PC-9 (cell line): ENCODE data around the gene GATC. TPM values are rescaled to one million over a fixed set of nuclear protein-coding genes. Genes with fewer than 3 reads are reported as not detected.

ENCODE experiments used
- BruUV-seq: library from RNA; stranded (reverse); fragments of 400-500 nt; replicated peaks from 2 replicates; lab custom pipeline; 2021; lab: Mats Ljungman, UMichigan
- CTCF ChIA-PET: fragments of 300-600 bp; sonication (Branson Sonifier 250); formaldehyde crosslinking; loops from one replicate; lab custom pipeline; 2022; ENCODE audit warnings: antibody characterized with exemption; lab: Charles Lee
- POLR2A ChIA-PET: fragments of 300-600 bp; sonication (Branson Sonifier 250); formaldehyde crosslinking; loops from one replicate; lab custom pipeline; 2022; ENCODE audit warnings: antibody characterized with exemption; ENCODE audit not compliant: unreplicated experiment; lab: Charles Lee
- DNase-seq, 2 experiments: peaks; one replicate each; pipeline versions ENCODE4 v3.0.0 to v3.0.0-alpha.2; 2015 to 2022; ENCODE audit warnings: mixed read lengths in 1 of 2
- H2AFZ ChIP-seq: fragments of 200-600 bp; sonication (generic); 2 replicates; pipeline ENCODE4 v1.8.1; 2017; ENCODE audit warnings: antibody characterized with exemption
- H3F3A ChIP-seq: fragments of 200-600 bp; sonication (generic); 2 replicates; pipeline ENCODE4 v1.8.1; 2017; ENCODE audit warnings: antibody characterized with exemption, mild to moderate bottlenecking, low read depth; ENCODE audit not compliant: insufficient read depth
- H3K27ac ChIP-seq: fragments of 200-600 bp; sonication (generic); 2 replicates; pipeline ENCODE4 v1.6.1; 2016; ENCODE audit warnings: mixed run types
- H3K27me3 ChIP-seq: fragments of 200-600 bp; sonication (generic); 2 replicates; pipeline ENCODE4 v1.6.1; 2016; ENCODE audit warnings: low read depth, mixed run types; ENCODE audit not compliant: insufficient read depth
- H3K36me3 ChIP-seq: fragments of 200-600 bp; sonication (generic); 2 replicates; pipeline ENCODE4 v1.6.1; 2016; ENCODE audit warnings: low read depth, mixed run types
- H3K4me1 ChIP-seq: fragments of 200-600 bp; sonication (generic); replicated peaks from 2 replicates; pipeline ENCODE4 v1.6.1; 2016; ENCODE audit warnings: mixed run types; ENCODE audit not compliant: insufficient read depth
- H3K4me2 ChIP-seq: fragments of 200-600 bp; sonication (generic); 2 replicates; pipeline ENCODE4 v1.6.1; 2017; ENCODE audit warnings: mixed run types
- H3K4me3 ChIP-seq: fragments of 200-600 bp; sonication (generic); 2 replicates; pipeline ENCODE4 v1.6.1; 2016; ENCODE audit warnings: mixed run types
- H3K79me2 ChIP-seq: fragments of 200-600 bp; sonication (generic); 2 replicates; pipeline ENCODE4 v1.6.1; 2017; ENCODE audit warnings: low read depth, mixed run types
- H3K9me2 ChIP-seq: fragments of 200-600 bp; sonication (generic); 2 replicates; pipeline ENCODE4 v1.8.1; 2017; ENCODE audit warnings: mild to moderate bottlenecking; ENCODE audit not compliant: insufficient read depth
- H3K9me3 ChIP-seq: fragments of 200-600 bp; sonication (generic); 2 replicates; pipeline ENCODE4 v1.8.1; 2016; ENCODE audit warnings: low read depth; ENCODE audit not compliant: insufficient read depth
- H4K20me1 ChIP-seq: fragments of 200-600 bp; sonication (generic); 2 replicates; pipeline ENCODE4 v1.8.1; 2017; ENCODE audit not compliant: insufficient read depth
- EZH2 ChIP-seq: fragments of 200-600 bp; sonication (generic); IDR thresholded peaks from 2 replicates; pipeline ENCODE4 v1.8.0; 2017; ENCODE audit warnings: antibody characterized with exemption, low read depth
- intact Hi-C: fragments of 100-400 bp; cut with micrococcal nuclease; formaldehyde crosslinking; loops from one replicate; pipeline ENCODE4 v1.10.0; 2022; ENCODE audit not compliant: unreplicated experiment
- total RNA-seq: library from RNA; stranded (reverse); gene quantifications from 2 replicates; pipeline ENCODE4 v1.2.3, GENCODE V29; 2021
- TF ChIP-seq, protein P1 (sequence below): fragments of 200-600 bp; sonication (generic); conservative IDR thresholded peaks from 2 replicates; pipeline ENCODE4 v1.6.1; 2017; ENCODE audit warnings: mixed run types, antibody characterized with exemption, mild to moderate bottlenecking, moderate library complexity

Gene GATC
- total RNA-seq, 1 experiment from 2014 or later = 24.3 TPM

DNA sequence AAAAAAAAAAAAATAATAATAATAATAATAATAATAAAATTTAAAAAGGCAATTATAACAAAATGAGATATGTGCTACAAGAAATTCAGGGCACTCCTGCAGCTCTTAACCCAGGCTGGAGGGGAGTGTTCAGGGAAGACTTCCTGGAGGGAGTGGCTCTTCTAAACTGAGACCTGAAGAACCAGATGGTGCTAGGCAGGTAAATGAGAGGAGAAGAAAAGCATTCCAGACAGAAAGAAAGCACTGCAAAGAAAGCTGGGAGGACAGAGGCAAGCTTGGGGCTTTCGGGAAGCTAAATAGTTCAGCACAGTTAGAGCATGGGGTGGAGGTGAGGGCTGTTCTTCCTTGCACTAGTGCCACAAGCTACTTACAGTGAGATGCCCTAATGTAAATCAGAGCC lies 33.2 kb downstream of the GATC start:
- no peaks in the 10 kb centered on the region for H3K27me3 ChIP-seq
- no TSS peak for BruUV-seq
- intact Hi-C loops = no loop called here
- H3K27ac ChIP-seq = 0 out of 2 replicates have a peak overlapping the region, but pooled peaks have one; percentile 16
- POLR2A ChIA-PET = no interaction called here
- H3K9me2 ChIP-seq = no peaks in the 10 kb centered on the region
- DNase-seq = no peak
- peaks cover 6% of the 10 kb centered on the region; the same call in 1 of the 2 replicates for H3K79me2 ChIP-seq
- no peaks in the 10 kb centered on the region for H3K9me3 ChIP-seq
- peaks cover 16% of the 10 kb centered on the region for H3F3A ChIP-seq
- H4K20me1 ChIP-seq = no peaks in the 10 kb centered on the region
- H3K4me3 ChIP-seq = no peak overlapping the region
- no peak overlapping the region for H2AFZ ChIP-seq
- CTCF ChIA-PET = no interaction called here
- TF ChIP-seq, protein P1, sequence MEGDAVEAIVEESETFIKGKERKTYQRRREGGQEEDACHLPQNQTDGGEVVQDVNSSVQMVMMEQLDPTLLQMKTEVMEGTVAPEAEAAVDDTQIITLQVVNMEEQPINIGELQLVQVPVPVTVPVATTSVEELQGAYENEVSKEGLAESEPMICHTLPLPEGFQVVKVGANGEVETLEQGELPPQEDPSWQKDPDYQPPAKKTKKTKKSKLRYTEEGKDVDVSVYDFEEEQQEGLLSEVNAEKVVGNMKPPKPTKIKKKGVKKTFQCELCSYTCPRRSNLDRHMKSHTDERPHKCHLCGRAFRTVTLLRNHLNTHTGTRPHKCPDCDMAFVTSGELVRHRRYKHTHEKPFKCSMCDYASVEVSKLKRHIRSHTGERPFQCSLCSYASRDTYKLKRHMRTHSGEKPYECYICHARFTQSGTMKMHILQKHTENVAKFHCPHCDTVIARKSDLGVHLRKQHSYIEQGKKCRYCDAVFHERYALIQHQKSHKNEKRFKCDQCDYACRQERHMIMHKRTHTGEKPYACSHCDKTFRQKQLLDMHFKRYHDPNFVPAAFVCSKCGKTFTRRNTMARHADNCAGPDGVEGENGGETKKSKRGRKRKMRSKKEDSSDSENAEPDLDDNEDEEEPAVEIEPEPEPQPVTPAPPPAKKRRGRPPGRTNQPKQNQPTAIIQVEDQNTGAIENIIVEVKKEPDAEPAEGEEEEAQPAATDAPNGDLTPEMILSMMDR = no peak
- no peak for TF ChIP-seq EZH2
- H3K4me1 ChIP-seq = peaks cover 22% of the 10 kb centered on the region
- H3K36me3 ChIP-seq = no peaks in the 10 kb centered on the region
- H3K4me2 ChIP-seq = no peak overlapping the region

DNA sequence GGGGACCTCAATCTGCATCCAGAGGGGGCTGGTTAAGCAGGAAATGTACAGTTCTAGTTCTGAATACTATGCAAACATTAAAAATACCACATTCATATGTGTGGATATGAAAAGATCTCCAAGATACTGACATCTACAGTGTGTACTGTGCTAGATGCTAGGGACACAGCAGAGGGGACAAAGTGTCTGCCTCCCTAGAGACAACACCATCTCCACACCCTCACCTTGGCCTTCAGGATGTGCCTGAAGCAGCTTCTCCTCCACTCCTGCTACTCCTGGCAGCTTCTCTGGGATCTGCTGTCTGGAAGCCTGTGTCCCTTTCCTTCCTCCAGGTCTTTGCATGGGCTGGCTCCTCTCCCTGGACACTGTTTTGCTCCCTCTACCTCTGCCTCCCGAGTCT lies 34.0 kb downstream of the GATC start:
- Histone ChIP-seq H3K9me3 (no peaks in the 10 kb centered on the region), H3K27ac (no peak overlapping the region), H2AFZ (no peak overlapping the region), H3K4me2 (no peak overlapping the region), H4K20me1 (no peaks in the 10 kb centered on the region), H3F3A (peaks cover 11% of the 10 kb centered on the region), H3K79me2 (peaks cover 5% of the 10 kb centered on the region; the same call in 1 of the 2 replicates), H3K4me3 (no peak overlapping the region), H3K9me2 (no peaks in the 10 kb centered on the region), H3K27me3 (no peaks in the 10 kb centered on the region), H3K36me3 (no peaks in the 10 kb centered on the region), H3K4me1 (peaks cover 17% of the 10 kb centered on the region)
- BruUV-seq = no TSS peak
- ChIA-PET POLR2A (no interaction called here), CTCF (no interaction called here)
- intact Hi-C loops = no loop called here
- TF ChIP-seq, protein P1 = no peak
- no peak for TF ChIP-seq EZH2
- DNase-seq = no peak

DNA sequence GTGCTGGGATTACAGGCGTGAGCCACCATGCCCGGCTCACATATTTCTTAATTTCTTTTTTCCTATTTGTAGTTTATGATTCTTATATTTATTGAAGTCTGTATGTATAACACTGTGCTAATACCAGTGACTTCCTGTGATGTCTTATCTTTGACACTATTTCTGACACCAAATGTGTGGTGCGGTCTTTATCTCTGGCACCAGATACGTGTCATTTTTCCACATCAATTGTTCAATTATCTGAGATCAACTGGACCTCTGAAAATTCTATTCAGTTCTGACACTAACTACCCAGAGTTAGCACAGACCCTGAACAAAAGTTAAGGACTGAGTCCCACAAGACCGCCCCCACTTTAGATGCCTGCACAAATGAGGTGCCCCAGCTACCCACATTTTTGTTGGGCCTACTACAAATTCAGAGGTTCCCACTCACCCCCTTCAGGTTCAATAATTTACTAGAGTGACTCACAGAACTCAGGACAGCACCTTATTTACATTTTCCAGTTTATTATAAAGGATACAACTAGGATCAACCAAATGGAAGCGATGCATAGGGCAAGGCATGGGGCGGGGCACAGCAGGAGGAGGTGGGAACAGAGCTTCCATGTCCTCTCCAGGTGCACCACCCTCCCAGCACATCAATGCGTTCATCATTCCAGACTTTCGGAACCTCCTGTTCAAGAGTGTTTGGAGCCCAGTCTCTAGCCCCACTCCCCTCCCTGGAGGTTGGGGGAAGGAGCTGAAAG lies 35.0 kb downstream of the GATC start:
- Histone ChIP-seq H3K36me3 (no peaks in the 10 kb centered on the region), H3K9me2 (no peaks in the 10 kb centered on the region), H3K27ac (no peak overlapping the region), H3K4me3 (no peak overlapping the region), H3K4me1 (peaks cover 7% of the 10 kb centered on the region), H3K27me3 (no peaks in the 10 kb centered on the region), H2AFZ (no peak overlapping the region), H3K9me3 (no peaks in the 10 kb centered on the region), H4K20me1 (no peaks in the 10 kb centered on the region), H3F3A (peaks cover 6% of the 10 kb centered on the region; the same call in 1 of the 2 replicates), H3K79me2 (peaks cover 2% of the 10 kb centered on the region; the same call in 1 of the 2 replicates), H3K4me2 (no peak overlapping the region)
- no TSS peak for BruUV-seq
- intact Hi-C loops = no loop called here
- no peak for TF ChIP-seq EZH2
- TF ChIP-seq, protein P1 = no peak
- DNase-seq = no peak
- ChIA-PET CTCF (no interaction called here), POLR2A (no interaction called here)
